K562 (cell line): ENCODE results near the gene ZFYVE28. TPM values are rescaled to one million over a fixed set of nuclear protein-coding genes. Genes with fewer than 3 reads are reported as not detected.
A peak's percentile ranks its signal among the peaks of the same experiment; 100 is the strongest.

Experiments
- ATAC-seq: fragments of 200-7000 bp; cut with Tn5 transposase; 3 replicates; pipeline ENCODE4 v1.9.1; 2020; ENCODE audit warnings: moderate library complexity
- BruUV-seq: library from RNA; stranded (reverse); fragments of 400-500 nt; replicated peaks from 2 replicates; lab custom pipeline; 2021; lab: Mats Ljungman, UMichigan
- CTCF ChIA-PET: fragments of 300-600 bp; formaldehyde crosslinking; extraction: SDS; loops from one replicate; lab custom pipeline; 2021; ENCODE audit warnings: low intra/inter-chr PET ratio; lab: Yijun Ruan, JAX
- POLR2A ChIA-PET: fragments of 300-600, 350-650 bp; sonication (Branson Sonifier 250); formaldehyde crosslinking; extraction: SDS; loops from one replicate; lab custom pipeline; 2021; ENCODE audit warnings: antibody characterized with exemption, inconsistent platforms; lab: Yijun Ruan, JAX
- DNase-seq, 4 experiments: peaks; one replicate each; pipeline versions ENCODE4 v3.0.0 to v3.0.0-alpha.2; 2011 to 2018; ENCODE audit warnings: low spot score in 3 of 4, mixed read lengths in 3 of 4; ENCODE audit errors: extremely low read depth in 1 of 4
- FAIRE-seq: peaks from 2 replicates; lab custom pipeline; 2011; peaks lifted over from hg19 to GRCh38; lab: Jason Lieb, UNC
- H2AFZ ChIP-seq: 2 replicates; pipeline ENCODE4 v1.6.0; 2011; ENCODE audit warnings: low read depth, low read length, control low read depth, inconsistent platforms
- H3K27ac ChIP-seq: fragments of 200-600 bp; 3 replicates; pipeline ENCODE4 v1.8.0; 2011; ENCODE audit warnings: low read depth, mild to moderate bottlenecking, control low read depth, inconsistent platforms, low read length, moderate library complexity, mixed read lengths; ENCODE audit errors: extremely low read depth
- H3K27me3 ChIP-seq, 2 experiments: fragments of 300-600 bp in 1 of 2; 2 replicates in 1 of 2; 3 replicates in 1 of 2; pipeline versions ENCODE4 v1.6.0 to v1.8.0; 2011; ENCODE audit warnings: inconsistent platforms in 2 of 2, low read length in 2 of 2, mild to moderate bottlenecking in 1 of 2, mixed read lengths in 1 of 2, moderate library complexity in 1 of 2; ENCODE audit not compliant: control insufficient read depth in 2 of 2, insufficient read depth in 2 of 2
- H3K36me3 ChIP-seq: fragments of 300-600 bp; 3 replicates; pipeline ENCODE4 v1.8.0; 2011; ENCODE audit warnings: mild to moderate bottlenecking, low read length, inconsistent platforms; ENCODE audit not compliant: control insufficient read depth, insufficient read depth
- H3K4me1 ChIP-seq, 2 experiments: fragments of 200-600 bp in 1 of 2; replicated peaks in 1 of 2; 2 replicates in 1 of 2; 3 replicates in 1 of 2; pipeline versions ENCODE4 v1.5.1 to v1.8.0; 2011; ENCODE audit warnings: inconsistent platforms in 2 of 2, low read length in 2 of 2, mild to moderate bottlenecking in 1 of 2, mixed read lengths in 1 of 2, moderate library complexity in 1 of 2; ENCODE audit not compliant: control insufficient read depth in 2 of 2, insufficient read depth in 2 of 2
- H3K4me2 ChIP-seq: 2 replicates; pipeline ENCODE4 v1.6.1; 2011; ENCODE audit warnings: low read length, control low read depth, inconsistent platforms, mixed read lengths; ENCODE audit not compliant: insufficient read depth
- H3K4me3 ChIP-seq: fragments of 200-600 bp; sonication (generic), shearing (Covaris generic); 2 replicates; pipeline ENCODE4 v1.5.1; 2016; ENCODE audit warnings: control low read depth, inconsistent platforms
- H3K79me2 ChIP-seq: fragments of 200-600 bp; 3 replicates; pipeline ENCODE4 v1.8.0; 2011; ENCODE audit warnings: low read length, inconsistent platforms; ENCODE audit not compliant: control insufficient read depth, insufficient read depth
- H3K9ac ChIP-seq, 2 experiments: 2 replicates each; pipeline versions ENCODE4 v1.6.0 to v1.6.1; 2011; ENCODE audit warnings: low read depth in 2 of 2, low read length in 2 of 2, control low read depth in 1 of 2, inconsistent platforms in 1 of 2, mild to moderate bottlenecking in 1 of 2, mixed read lengths in 1 of 2; ENCODE audit not compliant: insufficient read depth in 1 of 2
- H3K9me1 ChIP-seq: one replicate; pipeline ENCODE4 v1.6.0; 2011; ENCODE audit warnings: inconsistent platforms, mild to moderate bottlenecking, low read length, moderate library complexity; ENCODE audit not compliant: control insufficient read depth, insufficient read depth
- H3K9me3 ChIP-seq: replicated peaks from 2 replicates; pipeline ENCODE4 v1.5.1; 2011; ENCODE audit warnings: low read depth, low read length, inconsistent platforms; ENCODE audit not compliant: control insufficient read depth, insufficient read depth
- H4K20me1 ChIP-seq: replicated peaks from 2 replicates; pipeline ENCODE4 v1.6.1; 2011; ENCODE audit warnings: low read length, inconsistent platforms, mixed read lengths; ENCODE audit not compliant: control insufficient read depth, insufficient read depth
- BDP1 ChIP-seq: IDR thresholded peaks from 3 replicates; pipeline ENCODE4 v1.6.1; 2011; ENCODE audit not compliant: insufficient read length, insufficient read depth
- CHD1 ChIP-seq: fragments of 200-600 bp; sonication (generic); IDR thresholded peaks from one replicate; pipeline ENCODE4 v1.6.1; 2012; ENCODE audit warnings: mild to moderate bottlenecking, moderate library complexity, low read length, inconsistent platforms
- E4F1 ChIP-seq: fragments of 250-450 bp; sonication (Bioruptor Pico); IDR thresholded peaks from 2 replicates; pipeline ENCODE4 v1.5.0; 2021; ENCODE audit warnings: mild to moderate bottlenecking, borderline replicate concordance
- EWSR1 ChIP-seq: fragments of 450-650 bp; IDR thresholded peaks from 2 replicates; pipeline ENCODE4 v1.6.1; 2018; ENCODE audit warnings: borderline replicate concordance, mild to moderate bottlenecking, low read depth, moderate library complexity; ENCODE audit not compliant: partially characterized antibody
- GTF2E2 ChIP-seq: fragments of 200-800 bp; sonication (Bioruptor generic); IDR thresholded peaks from 2 replicates; pipeline ENCODE4 v1.6.1; 2016; ENCODE audit warnings: missing genetic modification characterization, missing compliant biosample characterization
- IRF2 ChIP-seq: sonication (generic); formaldehyde crosslinking; IDR thresholded peaks from 2 replicates; pipeline ENCODE4 v1.8.1; 2022; ENCODE audit warnings: mild to moderate bottlenecking, missing genetic modification reagents
- L3MBTL2 ChIP-seq: fragments of 450-650 bp; IDR thresholded peaks from 2 replicates; pipeline ENCODE4 v1.6.1; 2016; ENCODE audit warnings: mild to moderate bottlenecking, moderate library complexity
- MTF1 ChIP-seq: fragments of 250-450 bp; sonication (Bioruptor Pico); IDR thresholded peaks from 2 replicates; pipeline ENCODE4 v1.9.0; 2021; ENCODE audit warnings: moderate library complexity, mild to moderate bottlenecking, inconsistent platforms, borderline replicate concordance
- NFRKB ChIP-seq: fragments of 450-650 bp; IDR thresholded peaks from 2 replicates; pipeline ENCODE4 v1.6.1; 2016; ENCODE audit warnings: low read depth
- NR0B1 ChIP-seq: fragments of 450-650 bp; IDR thresholded peaks from one replicate; pipeline ENCODE4 v1.6.1; 2018; ENCODE audit warnings: mild to moderate bottlenecking, moderate library complexity; ENCODE audit not compliant: partially characterized antibody
- RFX7 ChIP-seq: fragments of 250-450 bp; sonication (Bioruptor Pico); IDR thresholded peaks from 2 replicates; pipeline ENCODE4 v1.5.1; 2021; ENCODE audit warnings: mild to moderate bottlenecking
- SMC3 ChIP-seq: conservative IDR thresholded peaks from 2 replicates; pipeline ENCODE4 v1.6.1; 2011; ENCODE audit warnings: low read depth, low read length, improper control_type of control experiment; ENCODE audit not compliant: insufficient read depth
- SREBF1 ChIP-seq: fragments of 150-350 bp; IDR thresholded peaks from 2 replicates; pipeline ENCODE4 v1.6.1; 2014; ENCODE audit warnings: antibody characterized with exemption, low read depth, low read length, borderline replicate concordance
- ZBTB8A ChIP-seq: fragments of 450-650 bp; IDR thresholded peaks from 2 replicates; pipeline ENCODE4 v1.6.1; 2018; ENCODE audit warnings: mild to moderate bottlenecking, moderate library complexity; ENCODE audit not compliant: partially characterized antibody
- ZFP36 ChIP-seq: fragments of 150-350 bp; IDR thresholded peaks from 2 replicates; pipeline ENCODE4 v1.6.1; 2018; ENCODE audit warnings: low read length, low read depth; ENCODE audit not compliant: partially characterized antibody
- ZKSCAN3 ChIP-seq: fragments of 250-450 bp; sonication (Bioruptor Pico); IDR thresholded peaks from 2 replicates; pipeline ENCODE4 v1.4.0; 2020
- ZNF124 ChIP-seq: sonication (generic); formaldehyde crosslinking; IDR thresholded peaks from 2 replicates; pipeline ENCODE4 v1.8.1; 2022; ENCODE audit warnings: missing genetic modification reagents
- ZNF444 ChIP-seq: fragments of 250-450 bp; sonication (Bioruptor Pico); IDR thresholded peaks from 2 replicates; pipeline ENCODE4 v1.4.0; 2020; ENCODE audit warnings: mild to moderate bottlenecking, moderate library complexity
- WGBS: fragments of 100-300 bp; shearing (Covaris generic); methylation state at CpG from one replicate; pipeline ENCODE4 v1.1.6; 2016; ENCODE audit warnings: low coverage, mixed read lengths; ENCODE audit not compliant: insufficient coverage; ENCODE audit errors: missing lambda C conversion rate; 5-methylcytosine and 5-hydroxymethylcytosine counted together
- in situ Hi-C: fragments of 300-500 bp; cut with MboI; formaldehyde crosslinking; loops from 4 replicates; pipeline ENCODE4 v1.15.0; 2018; ENCODE audit warnings: inconsistent platforms, mixed read lengths
- intact Hi-C: fragments of 100-400 bp; cut with micrococcal nuclease; formaldehyde crosslinking; loops from 2 replicates; pipeline ENCODE4 v1.14.2; 2022
- polyA plus RNA-seq, 8 experiments: library from polyadenylated mRNA; depleted of rRNA in 4 of 8; stranded (reverse) in 5 of 8; unstranded in 3 of 8; fragments of >200 nt; fragmentation: Nextera tagmentation in 2 of 8; fragmentation: Illumina TruSeq in 1 of 8; extraction: Ambion mirVana in 2 of 8; extraction: Trizol in 1 of 8; gene quantifications; 2 replicates each; pipeline versions ENCODE4 v1.2.1 to v1.2.3, GENCODE V29; 2011 to 2014; ENCODE audit warnings: inconsistent platforms in 1 of 8, missing spikeins in 1 of 8
- total RNA-seq, 7 experiments: library from RNA; depleted of rRNA in 6 of 7; stranded (reverse); fragments of >200 nt in 6 of 7; fragmentation: Illumina TruSeq in 2 of 7; extraction: Trizol in 2 of 7; gene quantifications; 2 replicates each; pipeline versions ENCODE4 v1.2.1 to v1.2.3, GENCODE V29; 2011 to 2021; ENCODE audit warnings: low replicate concordance in 1 of 7

The ZFYVE28 gene
- total and polyA plus RNA-seq, 9 of the 15 experiments (the other 6 are each of a cell fraction or from before 2014, with no cell fraction given), result 1.3 to 24.8 (median 8.9) TPM

- ATAC-seq (no peak), FAIRE-seq (no peak), DNase-seq (no peak)
- ChIA-PET POLR2A (interaction anchor here (0.6 to 1.2 kb wide), 5 partner anchors 9 to 69 kb away, joined by 3 to 6 read pairs (median 3); no protein-coding TSS in a partner anchor), CTCF (no interaction called here)
- Histone ChIP-seq H4K20me1 (no peaks in the 10 kb centered on the region; the same call in 1 of the 2 replicates), H3K9ac (peak overlapping the region in 1 of 2 experiments; percentile 36; a peak in 1 of 4 replicates), H3K79me2 (peaks cover 67% of the 10 kb centered on the region), H3K4me2 (no peak overlapping the region), H2AFZ (no peak overlapping the region), H3K9me3 (no peaks in the 10 kb centered on the region), H3K27ac (no peak overlapping the region), H3K4me1 (peaks cover 41 to 67% of the 10 kb centered on the region in 2 experiments), H3K9me1 (peaks cover 4% of the 10 kb centered on the region), H3K36me3 (no peaks in the 10 kb centered on the region), H3K27me3 (no peaks in the 10 kb centered on the region), H3K4me3 (no peak overlapping the region)
- 61% methylated on average over 7 of the region's 7 CpGs for WGBS
- BruUV-seq, result no TSS peak
- TF ChIP-seq CHD1 (no peak), ZBTB8A (no peak), BDP1 (no peak), GTF2E2 (tag) (no peak), ZFP36 (no peak), MTF1 (CRISPR knock-in tag) (no peak), SREBF1 (no peak), EWSR1 (no peak), ZNF124 (no peak), SMC3 (no peak), ZNF444 (CRISPR knock-in tag) (no peak), E4F1 (CRISPR knock-in tag) (no peak), RFX7 (CRISPR knock-in tag) (no peak), IRF2 (CRISPR knock-in tag) (no peak), NR0B1 (no peak), NFRKB (no peak), ZKSCAN3 (no peak), L3MBTL2 (no peak)
- in situ Hi-C loops, result no loop called here
- intact Hi-C loops, result no loop called here
These were observed 11.5 kb downstream of the ZFYVE28 start for GRCh38 chr4:2406920-2407319.
